HG03135 (cell line): ENCODE results near the gene PALS2.

Experiments used
- ATAC-seq: cut with Tn5 transposase; IDR thresholded peaks from one replicate; pipeline ENCODE4 v1.9.1; 2021; ENCODE audit warnings: mild to moderate bottlenecking, moderate library complexity; ENCODE audit not compliant: unreplicated experiment

PALS2 gene

DNA sequence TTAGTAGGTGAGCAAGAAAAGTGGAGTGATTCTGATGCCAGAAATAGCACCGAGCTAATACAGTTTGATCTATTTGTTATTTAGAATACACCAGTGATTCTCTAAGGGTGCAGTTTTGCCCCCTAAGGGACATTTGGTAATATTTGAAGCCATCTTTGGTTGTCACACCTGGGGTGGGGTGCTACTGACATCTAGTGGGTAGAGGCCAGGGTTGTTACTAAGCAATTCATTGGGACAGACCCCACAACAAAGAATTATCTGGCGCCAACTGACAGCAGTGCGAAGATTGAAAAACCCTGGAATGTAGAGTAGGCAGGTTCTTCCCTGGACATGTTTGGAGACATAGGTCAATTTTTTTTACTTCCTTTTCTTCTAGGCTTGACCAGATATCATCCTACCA is 14.6 kb downstream of the PALS2 start:
- ATAC-seq, result peak; percentile 79

DNA sequence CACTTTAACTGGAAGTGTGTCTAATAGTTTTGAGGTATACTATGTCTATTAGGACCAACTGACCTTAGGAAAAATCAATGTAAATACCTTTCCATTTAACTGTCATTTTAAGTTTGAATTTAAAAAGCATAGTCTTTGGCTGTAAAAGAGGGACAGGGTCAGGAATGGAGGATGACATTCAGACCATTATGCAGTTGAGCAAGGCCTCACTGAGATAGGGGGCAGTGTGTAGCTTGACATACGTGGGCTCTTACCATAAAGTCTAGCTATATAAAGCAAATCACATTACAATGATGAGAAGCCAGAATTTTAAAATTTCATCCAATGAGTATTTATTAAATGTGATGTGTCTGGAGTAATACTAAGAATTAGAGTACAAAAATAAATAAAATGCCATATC is 17.9 kb downstream of the PALS2 start:
- no peak for ATAC-seq

DNA sequence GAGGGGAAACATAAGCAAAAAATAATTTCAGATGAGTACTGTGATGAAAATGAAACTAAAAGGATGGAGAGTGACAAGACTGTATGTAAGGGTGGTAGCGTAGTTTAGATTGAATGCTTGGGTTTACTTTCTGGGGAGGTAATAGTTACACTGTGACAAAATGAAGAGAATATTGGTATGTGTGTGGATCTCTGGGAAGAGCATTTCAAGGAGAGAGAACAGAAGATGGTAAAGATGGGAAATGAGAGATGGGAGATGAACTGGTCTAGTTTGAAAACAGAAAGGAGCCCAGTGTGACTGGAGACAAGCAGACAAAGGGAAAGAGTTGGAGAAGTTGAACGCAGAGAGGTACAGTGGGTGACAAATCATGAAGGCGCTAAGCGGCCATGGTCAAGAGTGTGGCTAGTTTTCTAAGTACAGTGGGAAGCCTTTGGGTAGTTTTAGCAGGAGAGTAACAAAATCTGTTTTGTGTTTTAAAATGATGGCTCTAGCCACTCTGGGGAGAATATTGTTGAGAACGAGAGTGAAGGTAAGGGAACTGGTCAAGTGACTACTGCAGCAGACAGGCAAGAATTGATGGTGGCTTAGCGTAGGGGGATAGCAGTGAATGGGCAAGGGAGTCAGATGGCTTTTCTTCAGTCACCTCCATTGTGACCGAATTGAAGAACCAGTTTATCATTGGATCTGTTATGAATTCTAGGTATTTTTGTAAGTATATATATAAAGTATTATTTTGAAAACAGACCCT is 22.6 kb downstream of the PALS2 start:
- peak; percentile 58 for ATAC-seq

DNA sequence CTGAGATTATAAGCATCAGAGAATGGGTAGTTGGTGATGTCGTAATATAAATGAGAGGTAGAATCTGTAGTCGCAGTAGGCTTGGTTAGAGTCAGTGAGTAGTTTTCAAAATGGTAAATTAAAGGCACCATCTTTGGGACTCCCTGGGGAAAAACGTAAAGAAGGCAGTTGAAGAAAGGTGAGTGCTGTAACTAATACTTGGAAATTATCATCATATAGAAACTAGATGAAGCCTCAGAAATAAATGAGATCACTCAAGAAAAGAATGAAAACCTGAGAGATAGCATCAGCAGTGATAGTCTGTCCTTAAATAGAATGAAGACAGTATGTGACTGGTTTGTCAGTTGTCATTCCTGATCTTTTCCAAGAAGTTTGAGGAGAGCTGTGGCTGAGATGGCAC is 23.8 kb downstream of the PALS2 start:
- no peak for ATAC-seq

DNA sequence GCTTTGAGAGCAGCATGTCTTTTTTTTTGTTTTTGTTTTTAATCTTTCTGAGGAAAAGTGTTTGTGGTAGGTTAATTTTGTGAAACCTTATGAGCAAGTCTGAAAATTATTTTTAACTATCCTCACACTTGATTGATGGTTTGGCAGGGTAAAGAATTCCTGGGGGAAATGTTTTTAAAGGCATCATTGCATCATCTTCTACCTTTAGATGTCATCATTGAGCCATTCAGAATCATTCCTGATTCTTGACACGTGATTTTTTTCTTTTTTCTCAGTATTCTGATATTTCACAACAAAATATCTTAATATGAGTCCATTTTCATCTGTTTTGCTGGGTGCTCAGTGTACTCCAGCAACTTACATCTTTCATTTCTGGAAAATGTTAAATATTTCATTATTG is 28.3 kb downstream of the PALS2 start:
- no peak for ATAC-seq

DNA sequence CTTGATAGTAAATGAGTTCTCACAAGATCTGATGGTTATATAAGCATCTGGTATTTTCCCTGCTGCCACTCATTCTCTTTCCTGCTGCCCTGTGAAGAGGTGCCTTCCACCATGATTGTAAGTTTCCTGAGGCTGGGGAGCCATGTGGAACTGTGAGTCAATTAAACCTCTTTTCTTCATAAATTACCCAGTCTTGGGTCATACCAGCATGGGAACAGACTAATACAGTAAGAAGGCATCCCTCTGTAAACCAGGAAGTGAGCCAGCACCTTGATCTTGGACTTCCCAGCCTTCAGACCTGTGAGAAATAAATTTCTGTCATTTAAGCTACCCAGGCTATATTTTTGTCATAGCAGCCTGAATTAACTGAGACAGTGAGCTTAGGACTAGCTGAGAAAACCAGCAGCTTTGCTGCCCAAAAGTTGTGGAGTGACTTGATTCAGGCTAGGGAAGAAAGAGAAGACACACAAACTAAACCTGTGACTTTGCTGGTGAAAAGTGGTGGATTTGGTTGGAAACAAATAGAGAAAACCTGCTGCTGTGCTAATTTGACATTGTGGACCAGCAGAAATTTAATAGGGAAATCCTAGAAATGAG is 29.7 kb downstream of the PALS2 start:
- no peak for ATAC-seq

DNA sequence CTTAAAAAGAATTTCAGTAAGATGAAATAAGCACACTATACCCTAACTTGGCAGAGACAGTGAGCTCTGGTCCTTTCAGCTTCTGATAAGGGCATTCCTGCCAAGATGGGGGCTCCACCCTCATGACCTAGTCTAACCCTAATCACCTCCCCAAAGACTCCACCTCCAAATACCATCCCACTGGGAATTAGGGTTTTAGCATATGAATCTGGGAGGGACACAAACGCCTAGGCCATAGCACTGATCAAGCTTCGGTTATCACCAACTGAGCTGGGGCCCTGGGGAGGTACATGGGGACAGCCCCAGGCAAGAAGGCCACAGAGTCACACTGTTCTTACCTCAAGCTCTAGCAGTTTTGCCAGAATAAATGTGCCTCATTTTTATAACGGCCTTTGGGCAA is 31.4 kb downstream of the PALS2 start:
- no peak for ATAC-seq

DNA sequence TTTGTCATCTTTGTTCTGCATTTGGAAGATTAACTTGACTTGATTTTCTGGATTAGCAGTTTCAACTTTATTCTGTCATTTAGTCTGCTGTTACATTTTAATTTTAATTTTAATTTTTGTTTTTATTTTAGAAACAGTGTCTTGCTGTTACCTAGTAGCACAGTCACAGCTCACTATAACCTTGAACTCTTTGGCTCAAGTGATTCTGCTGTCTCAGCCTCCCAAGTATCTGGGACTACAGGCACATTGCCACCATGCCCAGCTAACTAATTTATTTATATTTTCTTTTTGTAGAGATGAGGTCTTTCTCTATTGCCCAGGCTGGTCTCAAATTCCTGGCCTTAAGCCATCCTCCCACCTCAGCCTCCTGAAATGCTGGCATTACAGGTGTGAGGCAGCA is 35.3 kb downstream of the PALS2 start:
- no peak for ATAC-seq

DNA sequence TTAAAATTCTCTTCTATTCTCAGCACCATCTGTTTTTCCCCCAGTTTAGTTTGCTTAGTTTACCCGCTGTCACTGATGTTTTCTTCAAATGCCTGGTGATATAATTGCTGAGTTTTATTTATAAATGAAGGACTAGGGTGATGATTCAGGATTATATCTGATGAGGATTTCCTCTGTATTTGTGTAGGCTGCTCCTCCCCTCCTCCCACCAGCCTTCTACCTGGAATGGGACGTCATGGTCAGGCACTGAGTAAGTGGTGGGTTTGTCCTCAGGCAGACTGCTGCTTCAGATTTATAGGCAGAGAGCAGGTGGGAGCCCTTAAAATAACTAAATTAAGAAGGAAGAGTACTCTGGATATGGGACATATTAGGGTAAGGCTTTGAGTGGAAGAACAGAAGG is 35.8 kb downstream of the PALS2 start:
- no peak for ATAC-seq

DNA sequence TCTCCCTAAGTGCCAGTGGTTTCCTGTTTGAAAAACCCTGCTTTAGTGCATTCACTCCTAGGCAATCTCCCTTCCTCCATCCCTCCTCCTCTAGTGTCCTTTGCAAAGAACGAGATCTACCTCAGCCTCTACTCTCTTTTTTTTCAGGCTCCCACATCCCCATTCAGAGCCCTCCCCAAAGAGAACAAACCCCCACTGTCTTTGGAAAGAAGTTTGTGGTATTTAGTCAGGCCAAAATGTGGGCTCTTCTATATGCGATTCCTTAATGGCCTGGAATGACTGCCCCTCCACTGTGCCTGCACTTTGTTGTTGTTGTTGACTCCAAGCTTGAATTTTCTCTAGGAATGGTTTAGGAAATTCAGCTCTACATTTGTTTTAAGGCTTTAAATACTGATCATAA is 36.3 kb downstream of the PALS2 start:
- ATAC-seq, result no peak

DNA sequence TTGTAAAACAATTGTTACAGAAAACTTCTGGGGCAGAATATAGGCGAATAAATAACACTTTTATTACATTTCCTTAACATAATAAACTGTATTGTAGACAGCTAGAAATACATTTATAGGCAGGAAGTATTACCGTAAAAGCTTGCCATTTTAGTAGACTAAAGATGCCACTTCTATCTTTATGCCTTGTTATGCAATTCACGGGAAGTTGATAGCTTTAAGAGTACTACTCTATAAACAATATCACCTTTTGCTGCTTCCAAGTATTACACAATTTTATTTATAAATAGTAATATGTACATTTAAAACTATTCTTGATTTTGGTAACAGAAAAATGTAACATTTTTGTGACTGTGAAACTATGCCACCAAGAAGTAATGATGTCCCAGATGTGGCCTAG is 37.9 kb downstream of the PALS2 start:
- no peak for ATAC-seq

DNA sequence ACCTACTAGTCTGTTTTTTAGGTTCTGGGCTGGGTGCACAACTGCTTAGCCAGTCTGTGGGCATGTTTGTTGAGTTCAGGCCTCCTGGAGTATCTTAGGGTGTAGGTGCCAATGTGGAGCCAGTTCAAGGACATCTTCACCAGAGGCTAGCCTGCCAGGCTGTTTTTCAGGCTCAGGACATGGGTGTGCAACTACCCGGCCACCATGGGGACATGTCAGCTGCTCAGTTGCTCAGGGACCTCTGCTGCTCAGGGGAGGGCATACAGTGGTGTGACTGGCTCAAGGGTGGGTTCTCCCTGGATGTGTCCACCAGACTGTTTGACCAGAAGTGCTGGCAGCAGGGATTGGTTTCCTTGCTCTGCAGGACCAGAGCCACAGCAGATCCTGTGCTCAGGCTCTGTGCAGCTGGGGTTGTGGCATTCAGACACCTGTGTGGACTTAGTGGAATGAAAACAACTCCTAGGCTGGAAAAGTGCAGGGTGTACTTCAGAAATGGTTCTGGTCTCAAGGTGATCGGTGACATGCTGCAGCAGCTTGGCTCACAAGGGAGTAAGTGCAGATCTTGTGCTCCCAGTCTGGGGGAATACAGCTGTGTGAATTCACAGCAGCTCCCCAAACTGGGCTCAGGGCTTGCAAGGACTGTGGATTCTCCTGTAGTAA is 44.8 kb downstream of the PALS2 start:
- no peak for ATAC-seq

DNA sequence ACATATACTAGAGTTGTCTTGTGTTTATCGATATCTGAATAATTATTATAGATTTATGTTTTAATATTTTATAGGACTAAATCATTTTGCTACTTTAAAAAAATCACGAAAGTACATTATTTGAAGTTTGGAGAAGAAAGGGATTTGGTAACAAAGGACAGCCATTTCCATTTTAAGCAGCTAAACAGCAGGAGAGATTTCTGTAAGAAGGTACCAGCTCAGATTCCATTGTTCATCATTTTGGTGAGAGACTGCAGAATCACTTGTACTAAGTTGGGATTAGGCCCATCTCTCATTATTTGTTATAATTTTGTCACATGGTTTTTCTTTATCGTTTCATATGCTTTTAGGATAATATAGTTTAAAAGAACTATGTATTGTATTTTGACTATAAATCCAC is 46.7 kb downstream of the PALS2 start:
- ATAC-seq, result no peak

DNA sequence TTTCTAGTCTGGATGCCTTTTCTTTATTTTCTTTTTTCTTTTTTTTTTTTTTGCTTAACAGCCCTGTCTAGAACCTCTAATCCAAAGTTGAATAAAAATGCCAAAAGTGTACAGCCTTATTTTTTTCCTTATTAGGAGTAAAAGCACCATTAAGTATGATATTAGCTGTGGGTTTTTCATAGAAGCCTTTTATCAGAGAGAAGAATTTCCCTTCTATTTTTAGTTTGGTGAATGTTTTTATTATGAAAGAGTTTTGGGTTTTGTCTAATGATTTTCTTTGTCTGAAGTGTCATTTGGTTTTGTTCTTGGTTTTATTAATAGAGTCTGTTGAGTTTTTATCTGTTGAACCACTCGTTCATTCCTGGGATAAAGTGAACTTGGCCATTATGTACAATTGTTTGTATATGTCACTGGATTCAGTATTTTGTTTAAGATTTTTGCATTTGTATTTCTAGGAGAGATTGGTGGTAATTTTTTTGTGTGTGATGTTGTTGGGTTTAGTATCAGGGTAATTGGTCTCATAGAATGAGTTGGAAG is 49.5 kb downstream of the PALS2 start:
- ATAC-seq, result no peak
